Measurements from ENCODE around the gene RASSF3. TPM values are rescaled to one million over a fixed set of nuclear protein-coding genes. Genes with fewer than 3 reads are reported as not detected.
A peak's percentile ranks its signal among the peaks of the same experiment; 100 is the strongest.

RASSF3 gene
- total RNA-seq, 2 donors from 2014 or later: 52.6 to 90.3 TPM

- DNase-seq: peak; percentile 95
- H3K4me3 ChIP-seq: no peak overlapping the region
- intact Hi-C loops (cut with DNase I): no loop called here
- H3K9ac ChIP-seq (ENCODE audit: low read depth in 2 of 2, low read length in 2 of 2): peak overlapping the region in 1 of 2 donors; percentile 44
- no peaks in the 10 kb centered on the region for H3K9me3 ChIP-seq
- H3K27ac ChIP-seq: peak overlapping the region; percentile 70
- no peaks in the 10 kb centered on the region for H3K36me3 ChIP-seq
- no peaks in the 10 kb centered on the region for H3K27me3 ChIP-seq
- peaks cover 51% of the 10 kb centered on the region for H3K4me1 ChIP-seq
- TF ChIP-seq CTCF (IDR thresholded peaks at IDR 0.05): no peak
Observed at GRCh38 chr12:64672925-64673409, 62.7 kb downstream of the RASSF3 start.

GRCh38 chr12:64673490-64674169, 63.3 kb downstream of the RASSF3 start:
- no peak for DNase-seq
- peak overlapping the region in 1 of 2 donors; percentile 43 for H3K9ac ChIP-seq (ENCODE audit: low read depth in 2 of 2, low read length in 2 of 2)
- no peaks in the 10 kb centered on the region for H3K36me3 ChIP-seq
- H3K4me3 ChIP-seq: no peak overlapping the region
- no peak for TF ChIP-seq CTCF (IDR thresholded peaks at IDR 0.05)
- no peaks in the 10 kb centered on the region for H3K27me3 ChIP-seq
- H3K9me3 ChIP-seq: no peaks in the 10 kb centered on the region
- peaks cover 51% of the 10 kb centered on the region for H3K4me1 ChIP-seq
- intact Hi-C loops (cut with DNase I): no loop called here
- H3K27ac ChIP-seq: peak overlapping the region; percentile 70

GRCh38 chr12:64674367-64674922, 64.2 kb downstream of the RASSF3 start:
- Histone ChIP-seq H3K27me3 (no peaks in the 10 kb centered on the region), H3K36me3 (no peaks in the 10 kb centered on the region), H3K9ac (ENCODE audit: low read depth in 2 of 2, low read length in 2 of 2) (peak overlapping the region in 1 of 2 donors; percentile 6), H3K4me3 (no peak overlapping the region), H3K9me3 (no peaks in the 10 kb centered on the region), H3K27ac (peak overlapping the region; percentile 70), H3K4me1 (peaks cover 50% of the 10 kb centered on the region)
- DNase-seq: no peak
- intact Hi-C loops (cut with DNase I): no loop called here
- TF ChIP-seq CTCF (IDR thresholded peaks at IDR 0.05): no peak

DNA sequence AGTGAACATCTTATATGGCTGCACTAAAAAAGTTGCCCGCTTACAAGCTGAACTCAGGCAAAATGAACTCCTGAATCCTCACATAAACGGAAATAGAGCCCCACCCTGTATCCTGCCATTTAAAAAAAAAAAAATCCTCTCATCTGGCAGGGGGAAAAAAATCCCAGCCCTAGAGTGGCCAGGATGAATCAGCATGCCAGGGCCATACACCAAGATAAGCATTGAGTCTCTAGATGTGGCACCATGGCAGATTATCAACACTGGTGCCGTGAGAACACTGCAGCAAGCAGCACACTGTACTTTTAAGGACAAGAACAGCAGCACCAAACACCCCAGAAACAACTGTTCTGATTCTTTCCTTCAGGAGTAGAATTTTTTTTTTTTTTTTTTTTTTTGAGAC, 65.5 kb downstream of the RASSF3 start:
- H3K4me3 ChIP-seq: no peak overlapping the region
- no peaks in the 10 kb centered on the region for H3K36me3 ChIP-seq
- H3K27ac ChIP-seq: peak overlapping the region; percentile 18
- no peak for TF ChIP-seq CTCF (IDR thresholded peaks at IDR 0.05)
- peaks cover 48% of the 10 kb centered on the region for H3K4me1 ChIP-seq
- intact Hi-C loops (cut with DNase I): loop anchor here (5.0 kb wide), 1 partner anchor 48 kb away; no protein-coding TSS in a partner anchor
- H3K9ac ChIP-seq (ENCODE audit: low read depth in 2 of 2, low read length in 2 of 2): peak overlapping the region in 1 of 2 donors; percentile 54
- H3K27me3 ChIP-seq: no peaks in the 10 kb centered on the region
- no peaks in the 10 kb centered on the region for H3K9me3 ChIP-seq
- DNase-seq: peak; percentile 53

DNA sequence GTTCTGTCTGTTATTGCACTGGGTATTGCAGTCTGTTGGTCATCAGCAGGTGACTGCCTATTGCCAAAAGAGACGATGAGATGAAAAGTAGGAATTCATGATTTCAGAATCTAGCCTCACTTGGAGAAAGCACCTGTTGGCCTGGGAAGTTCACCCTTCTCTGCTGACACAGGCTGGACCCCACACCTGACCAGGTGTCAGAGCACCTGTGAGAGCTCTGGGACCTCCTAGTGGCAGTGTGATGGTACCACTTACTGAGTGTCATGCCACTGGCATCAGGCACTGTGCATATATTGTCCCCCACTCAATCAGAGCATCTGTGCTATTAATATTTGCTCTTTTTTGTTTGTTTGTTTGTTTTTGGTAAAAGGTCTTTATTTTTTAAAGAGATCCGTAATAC, 68.0 kb downstream of the RASSF3 start:
- intact Hi-C loops (cut with DNase I): loop anchor here (5.0 kb wide), 1 partner anchor 51 kb away; no protein-coding TSS in a partner anchor
- Histone ChIP-seq H3K27me3 (no peaks in the 10 kb centered on the region), H3K4me1 (peaks cover 34% of the 10 kb centered on the region), H3K27ac (peak overlapping the region; percentile 88), H3K4me3 (no peak overlapping the region), H3K9me3 (no peaks in the 10 kb centered on the region), H3K9ac (ENCODE audit: low read depth in 2 of 2, low read length in 2 of 2) (no peak overlapping the region), H3K36me3 (no peaks in the 10 kb centered on the region)
- TF ChIP-seq CTCF (IDR thresholded peaks at IDR 0.05): peak; percentile 5
- DNase-seq: no peak
